ENCODE data around the gene CATSPERD. TPM values are rescaled to one million over a fixed set of nuclear protein-coding genes. Genes with fewer than 3 reads are reported as not detected.
A peak's percentile ranks its signal among the peaks of the same experiment; 100 is the strongest.

The CATSPERD gene
- total RNA-seq, 1 donor from 2014 or later: 0.41 TPM

- no peak for DNase-seq (ENCODE audit: extremely low spot score, unreplicated experiment)
Measured at GRCh38 chr19:5692723-5693194, 27.7 kb upstream of the CATSPERD start.

GRCh38 chr19:5693195-5694166, 27.0 kb upstream of the CATSPERD start:
- H3K9me3 Mint-ChIP-seq: no peaks in the 10 kb centered on the region
- no peak for DNase-seq (ENCODE audit: extremely low spot score, unreplicated experiment)
- H3K4me3 Mint-ChIP-seq: no peak overlapping the region
- no peaks in the 10 kb centered on the region for H3K27me3 Mint-ChIP-seq
- H3K27ac Mint-ChIP-seq: peak overlapping the region; percentile 65
- H3K4me1 Mint-ChIP-seq (ENCODE audit: unreplicated experiment): peaks cover 5% of the 10 kb centered on the region
- no peak for TF ChIP-seq CTCF (conservative IDR thresholded peaks at IDR 0.05)
- H3K36me3 Mint-ChIP-seq: peaks cover 6% of the 10 kb centered on the region

More at GRCh38 chr19:5692723-5693194, 27.7 kb upstream of the CATSPERD start:
- Mint-ChIP-seq H3K9me3 (no peaks in the 10 kb centered on the region), H3K27ac (peak overlapping the region; percentile 65), H3K4me3 (peak overlapping the region; percentile 97), H3K27me3 (no peaks in the 10 kb centered on the region), H3K4me1 (ENCODE audit: unreplicated experiment) (peaks cover 5% of the 10 kb centered on the region), H3K36me3 (peaks cover 6% of the 10 kb centered on the region)
- no peak for TF ChIP-seq CTCF (conservative IDR thresholded peaks at IDR 0.05)

DNA sequence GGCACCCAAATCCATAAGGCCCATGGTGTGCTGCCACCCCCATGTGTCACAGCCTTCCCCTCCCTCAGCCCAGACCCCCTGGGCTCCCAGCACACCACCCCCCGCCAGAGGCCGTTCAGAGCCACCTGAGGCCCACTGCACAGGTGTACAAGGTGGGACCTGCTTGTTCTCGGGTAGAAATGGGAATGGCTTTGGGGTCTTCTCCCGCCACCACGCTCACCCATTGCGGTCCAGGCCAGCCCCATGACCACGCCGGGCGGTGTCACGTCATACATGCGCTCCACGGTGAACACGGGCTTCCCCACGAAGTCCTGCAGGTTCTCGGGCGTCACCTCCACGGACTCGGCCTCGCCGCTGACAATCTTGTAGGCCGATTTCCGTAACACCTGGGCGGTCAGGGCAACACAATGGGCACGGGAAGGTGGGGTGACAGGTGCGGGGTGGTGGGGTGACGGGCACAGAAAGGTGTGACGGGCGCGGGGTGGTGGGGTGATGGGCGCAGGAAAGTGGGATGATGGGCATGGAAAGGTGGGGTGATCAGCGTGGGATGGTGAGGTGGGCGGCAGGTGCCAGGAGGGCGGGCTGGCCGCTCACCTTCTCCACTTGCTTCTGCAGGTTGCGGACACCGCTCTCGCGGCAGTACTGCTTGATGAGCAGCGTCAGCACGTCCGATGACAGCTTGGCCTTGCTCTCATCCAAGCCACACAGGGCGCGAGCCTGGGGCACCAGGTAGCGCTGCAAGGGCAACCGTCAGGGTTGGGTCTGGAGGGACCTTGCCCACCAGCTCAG, 26.1 kb upstream of the CATSPERD start:
- Mint-ChIP-seq H3K27me3 (no peaks in the 10 kb centered on the region), H3K9me3 (no peaks in the 10 kb centered on the region), H3K4me1 (ENCODE audit: unreplicated experiment) (peaks cover 5% of the 10 kb centered on the region), H3K36me3 (peaks cover 6% of the 10 kb centered on the region), H3K27ac (peak overlapping the region; percentile 53), H3K4me3 (no peak overlapping the region)
- TF ChIP-seq CTCF (conservative IDR thresholded peaks at IDR 0.05): no peak
- DNase-seq (ENCODE audit: extremely low spot score, unreplicated experiment): no peak

DNA sequence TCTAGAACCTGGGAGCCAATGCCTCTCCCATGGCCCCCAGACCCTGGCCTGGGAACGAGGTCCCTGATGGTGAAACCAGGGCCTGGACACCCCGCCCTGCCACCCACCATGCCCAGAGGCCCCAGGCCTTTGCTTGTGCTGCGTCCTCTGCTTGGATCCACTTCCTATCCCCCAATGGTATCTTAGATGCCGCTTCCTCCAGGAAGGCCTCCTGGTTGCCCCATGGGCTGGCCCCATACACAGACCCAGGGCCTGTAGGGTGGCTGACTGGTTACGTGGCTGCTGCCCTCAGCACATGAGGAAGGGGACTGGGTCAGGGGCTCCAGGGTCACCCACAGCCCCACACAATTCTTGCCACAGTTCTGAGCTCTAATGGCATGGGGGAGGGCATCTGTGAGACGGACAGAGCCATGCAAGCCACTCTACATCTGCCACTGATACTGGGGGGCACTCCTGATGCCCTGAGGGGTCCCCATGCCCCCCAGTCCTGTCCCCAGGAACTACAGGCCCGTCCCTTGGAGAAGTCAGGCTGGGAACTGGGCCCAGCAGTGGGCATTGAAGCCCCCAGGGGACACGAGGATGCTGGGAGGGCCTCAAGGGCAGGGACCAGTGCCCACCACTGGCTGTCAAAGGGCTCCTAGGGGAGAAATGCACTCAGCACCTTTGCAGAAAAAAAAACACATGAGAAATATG, 25.3 kb upstream of the CATSPERD start:
- no peaks in the 10 kb centered on the region for H3K27me3 Mint-ChIP-seq
- TF ChIP-seq CTCF (conservative IDR thresholded peaks at IDR 0.05): no peak
- peaks cover under 1% of the 10 kb centered on the region for H3K4me1 Mint-ChIP-seq (ENCODE audit: unreplicated experiment)
- H3K9me3 Mint-ChIP-seq: no peaks in the 10 kb centered on the region
- H3K4me3 Mint-ChIP-seq: no peak overlapping the region
- no peak for DNase-seq (ENCODE audit: extremely low spot score, unreplicated experiment)
- peaks cover 6% of the 10 kb centered on the region for H3K36me3 Mint-ChIP-seq
- H3K27ac Mint-ChIP-seq: peak overlapping the region; percentile 53

DNA sequence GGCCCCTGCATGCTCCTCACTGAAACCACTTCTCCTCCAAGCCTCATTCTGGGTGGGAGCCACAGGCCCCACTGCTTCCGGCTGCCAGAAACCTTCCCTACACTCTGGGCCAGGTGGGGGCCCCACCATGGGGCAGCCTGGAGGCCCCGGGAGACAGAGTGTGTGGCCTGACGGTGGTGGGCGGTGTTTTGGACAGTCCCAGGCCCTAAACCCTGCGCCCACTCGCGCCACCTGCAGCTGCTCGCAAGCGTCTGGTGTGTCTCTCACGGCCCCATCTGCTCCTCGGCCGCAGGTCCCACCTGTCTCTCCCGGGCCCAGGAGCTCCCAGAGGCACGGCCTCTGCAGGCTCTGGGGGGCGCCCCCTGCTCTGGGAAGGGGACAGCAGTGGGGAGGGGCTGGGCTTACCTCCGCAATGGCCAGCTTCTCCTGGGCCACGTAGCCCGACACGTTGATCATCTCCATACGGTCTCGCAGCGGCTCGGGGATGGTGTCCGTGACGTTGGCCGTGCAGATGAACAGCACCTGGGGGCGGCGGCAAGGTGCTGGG, 24.7 kb upstream of the CATSPERD start:
- no peak for TF ChIP-seq CTCF (conservative IDR thresholded peaks at IDR 0.05)
- Mint-ChIP-seq H3K4me1 (ENCODE audit: unreplicated experiment) (no peaks in the 10 kb centered on the region), H3K4me3 (no peak overlapping the region), H3K27me3 (no peaks in the 10 kb centered on the region), H3K27ac (no peak overlapping the region), H3K9me3 (no peaks in the 10 kb centered on the region), H3K36me3 (peaks cover 3% of the 10 kb centered on the region)
- no peak for DNase-seq (ENCODE audit: extremely low spot score, unreplicated experiment)

All from type B pancreatic cell (in vitro differentiated cells).